ENCODE data around the gene CFAP46. TPM values are rescaled to one million over a fixed set of nuclear protein-coding genes. Genes with fewer than 3 reads are reported as not detected.

Gene CFAP46
- total and polyA plus RNA-seq, 2 of the 4 experiments (the other 2 are of a cell fraction) = 1.3 to 1.8 TPM

DNA sequence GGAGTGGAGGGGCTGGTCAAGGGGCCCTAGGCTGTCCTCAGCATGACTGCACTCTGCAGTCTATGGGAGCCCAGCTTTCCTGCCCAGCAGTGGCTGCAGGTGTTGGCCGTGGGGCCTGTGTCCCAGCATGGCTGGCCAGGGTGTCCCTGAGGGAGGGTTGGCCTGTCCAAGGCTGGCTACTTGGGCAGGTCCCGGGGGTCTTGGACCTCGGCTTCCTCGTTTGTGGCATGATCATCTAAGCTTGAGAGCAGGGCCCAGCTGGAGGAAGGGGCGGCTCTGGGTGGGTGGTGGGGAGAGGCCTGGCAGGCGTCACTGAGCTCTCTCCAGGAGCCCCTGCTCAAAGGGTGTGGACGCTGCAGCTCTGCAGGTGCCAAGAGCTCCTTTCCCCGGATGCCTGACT is 43.7 kb upstream of the CFAP46 start:
- no peak overlapping the region for H3K9ac ChIP-seq (ENCODE audit: low read depth, low read length)
- H3K4me1 ChIP-seq (ENCODE audit: control insufficient read depth, insufficient read depth, low read length) = no peaks in the 10 kb centered on the region
- CTCF ChIA-PET = no interaction called here
- H3K36me3 ChIP-seq (ENCODE audit: control insufficient read depth, insufficient read depth, low read length) = no peaks in the 10 kb centered on the region
- no peak overlapping the region for H2AK9ac ChIP-seq (replicated peaks; ENCODE audit: low read depth, low read length, poor library complexity)
- no peak overlapping the region for H4K5ac ChIP-seq (ENCODE audit: low read depth, low read length)
- H3K79me1 ChIP-seq (ENCODE audit: low read depth in 1 of 2, low read length in 2 of 2) = no peaks in the 10 kb centered on the region
- H4K8ac ChIP-seq (ENCODE audit: low read depth in 2 of 2, low read length in 2 of 2) = no peak overlapping the region
- H3K14ac ChIP-seq (replicated peaks; ENCODE audit: low read depth, low read length) = no peak overlapping the region
- no peak overlapping the region for H2BK15ac ChIP-seq (ENCODE audit: low read depth, low read length)
- no peaks in the 10 kb centered on the region for H3K9me3 ChIP-seq (ENCODE audit: control insufficient read depth, insufficient read depth, low read length)
- H3K4me3 ChIP-seq (ENCODE audit: insufficient read depth, low read depth, low read length) = no peak overlapping the region
- BruUV-seq (replicated peaks) = no TSS peak
- dilution Hi-C loops (cut with HindIII; ENCODE audit: low sequenced_read_pairs, unreplicated experiment) = no loop called here
- no peak overlapping the region for H3K23ac ChIP-seq (ENCODE audit: low read depth, low read length)
- H3K4ac ChIP-seq (ENCODE audit: low read depth, low read length) = no peak overlapping the region
- H3K18ac ChIP-seq (ENCODE audit: low read depth, low read length) = no peak overlapping the region
- intact Hi-C loops (cut with micrococcal nuclease) = no loop called here
- H3K27ac ChIP-seq (ENCODE audit: insufficient read depth, low read length) = no peak overlapping the region
- DNase-seq (no peak), ATAC-seq (ENCODE audit: low read depth) (no peak)
- in situ Hi-C loops (cut with MboI; ENCODE audit: low sequenced_read_pairs) = no loop called here
- no peak overlapping the region for H4K91ac ChIP-seq (ENCODE audit: insufficient read depth, low read depth, low read length)
- no peak overlapping the region for H2AK5ac ChIP-seq (ENCODE audit: low read depth, low read length)
- no peak overlapping the region for H2AFZ ChIP-seq (replicated peaks; ENCODE audit: low read length, poor library complexity)
- 67% methylated on average over 1 of the region's 8 CpGs; no CpG with 5 or more reads in 1 of the 2 experiments for WGBS, 2 experiments (ENCODE audit: extremely low coverage in 2 of 2, insufficient read length in 1 of 2)
- H3K56ac ChIP-seq (ENCODE audit: extremely low read depth, insufficient read depth, low read length) = no peak overlapping the region
- H4K20me1 ChIP-seq (ENCODE audit: insufficient read depth, low read length) = no peaks in the 10 kb centered on the region
- H2BK120ac ChIP-seq (ENCODE audit: low read depth, low read length) = no peak overlapping the region
- H2BK20ac ChIP-seq (ENCODE audit: low read depth, low read length) = no peak overlapping the region
- H3K4me2 ChIP-seq (ENCODE audit: low read depth, low read length) = no peak overlapping the region
- TF ChIP-seq MAZ (IDR thresholded peaks at IDR 0.05; ENCODE audit: borderline replicate concordance, low read depth, low read length) = no peak
- TF ChIP-seq RFX5 (IDR thresholded peaks at IDR 0.05; ENCODE audit: low read depth, low read length) = no peak
- H3K27me3 ChIP-seq (ENCODE audit: control insufficient read depth, insufficient read depth, low read length) = peaks cover 3% of the 10 kb centered on the region; the same call in 1 of the 2 replicates
- POLR2A ChIA-PET (ENCODE audit: unreplicated experiment) = no interaction called here
- H3K9me1 ChIP-seq (ENCODE audit: insufficient read depth, low read length) = no peaks in the 10 kb centered on the region
- no peak overlapping the region for H2BK5ac ChIP-seq (ENCODE audit: low read depth, low read length, poor library complexity, severe bottlenecking)
